ENCODE measurements around the gene TNFRSF25. TPM values are rescaled to one million over a fixed set of nuclear protein-coding genes. Genes with fewer than 3 reads are reported as not detected.

TNFRSF25 gene
- total RNA-seq, 4 donors from 2014 or later: 1.0 to 4.2 (median 2.7) TPM

DNA sequence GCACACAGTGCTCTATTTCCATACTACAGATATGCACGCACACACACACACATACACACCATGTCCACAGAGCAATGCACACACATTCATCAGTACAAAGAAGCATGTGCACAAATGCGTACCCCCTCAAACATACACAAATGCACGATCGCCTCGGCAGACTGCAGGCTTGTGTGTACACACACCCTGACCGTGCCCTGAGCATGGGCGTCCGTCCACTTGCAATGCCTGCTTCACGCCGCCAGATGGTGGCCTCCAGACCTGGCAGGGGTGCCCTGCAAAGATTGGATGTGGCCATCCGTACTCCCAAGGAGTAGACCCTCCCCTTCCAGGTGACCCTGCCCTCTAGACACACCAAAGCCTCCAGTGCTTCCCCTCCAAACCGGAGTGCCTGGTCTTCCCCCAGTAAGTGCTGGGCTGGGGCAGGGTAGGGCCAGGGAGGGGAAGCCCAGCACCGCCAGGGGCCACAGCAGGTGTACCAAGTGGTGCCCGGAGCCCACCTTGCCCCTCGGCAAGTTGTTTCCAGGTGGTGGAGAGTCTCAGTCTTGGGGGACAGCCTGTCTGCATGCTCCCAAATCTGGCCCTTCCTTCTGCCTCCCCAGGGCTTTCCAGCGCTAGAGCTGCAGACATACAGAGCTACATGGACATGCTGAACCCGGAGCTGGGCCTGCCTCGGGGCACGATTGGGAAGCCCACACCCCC, 20.8 kb downstream of the TNFRSF25 start:
- in situ Hi-C loops (cut with MboI; ENCODE audit: low sequenced_read_pairs in 4 of 4) (no loop called here), intact Hi-C loops (cut with DNase I; ENCODE audit: low total_unique reads) (no loop called here)
- Histone ChIP-seq H3K4me3 (no peak overlapping the region), H3K27me3 (peaks cover 45 to 58% (median 51%) of the 10 kb centered on the region in 3 donors), H3K9me3 (no peaks in the 10 kb centered on the region), H3K4me1 (peaks cover 0 to 5% of the 10 kb centered on the region in 2 donors), H3K27ac (no peak overlapping the region), H3K36me3 (no peaks in the 10 kb centered on the region)
- TF ChIP-seq POLR2A (IDR thresholded peaks at IDR 0.05) (no peak), CTCF (IDR thresholded peaks at IDR 0.05 in 4 of 5, conservative IDR thresholded peaks at IDR 0.05 in 1 of 5) (peak in 2 of 5 experiments; percentile 13 to 21)
- no peak for DNase-seq
- ATAC-seq: no peak

DNA sequence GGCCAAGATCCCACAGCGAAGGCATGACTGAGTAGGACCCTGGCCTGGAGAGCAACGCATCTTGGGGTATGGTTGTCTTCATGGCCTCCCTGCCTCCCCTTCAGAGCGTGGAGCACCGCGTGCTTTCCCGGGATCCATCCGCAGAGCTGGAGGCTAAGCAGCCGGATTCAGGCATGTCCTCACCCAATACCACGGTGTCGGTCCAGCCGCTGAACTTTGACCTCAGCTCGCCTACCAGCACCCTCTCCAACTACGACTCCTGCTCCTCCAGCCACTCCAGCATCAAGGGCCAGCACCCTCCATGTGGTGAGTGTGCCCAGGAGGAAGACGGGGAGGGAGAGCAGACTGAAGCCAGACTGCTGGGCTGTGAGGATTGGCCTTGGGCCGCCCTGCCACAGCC, 21.6 kb downstream of the TNFRSF25 start:
- no peak for ATAC-seq
- intact Hi-C loops (cut with DNase I; ENCODE audit: low total_unique reads): no loop called here
- no peaks in the 10 kb centered on the region for H3K9me3 ChIP-seq
- DNase-seq: no peak
- no peak overlapping the region for H3K4me3 ChIP-seq
- in situ Hi-C loops (cut with MboI; ENCODE audit: low sequenced_read_pairs in 4 of 4): no loop called here
- peaks cover 42 to 58% (median 51%) of the 10 kb centered on the region in 3 donors for H3K27me3 ChIP-seq
- no peak overlapping the region for H3K27ac ChIP-seq
- H3K4me1 ChIP-seq: peaks cover 0 to 5% of the 10 kb centered on the region in 2 donors
- no peak for TF ChIP-seq POLR2A (IDR thresholded peaks at IDR 0.05)
- no peak for TF ChIP-seq CTCF (IDR thresholded peaks at IDR 0.05 in 4 of 5, conservative IDR thresholded peaks at IDR 0.05 in 1 of 5)
- H3K36me3 ChIP-seq: no peaks in the 10 kb centered on the region

DNA sequence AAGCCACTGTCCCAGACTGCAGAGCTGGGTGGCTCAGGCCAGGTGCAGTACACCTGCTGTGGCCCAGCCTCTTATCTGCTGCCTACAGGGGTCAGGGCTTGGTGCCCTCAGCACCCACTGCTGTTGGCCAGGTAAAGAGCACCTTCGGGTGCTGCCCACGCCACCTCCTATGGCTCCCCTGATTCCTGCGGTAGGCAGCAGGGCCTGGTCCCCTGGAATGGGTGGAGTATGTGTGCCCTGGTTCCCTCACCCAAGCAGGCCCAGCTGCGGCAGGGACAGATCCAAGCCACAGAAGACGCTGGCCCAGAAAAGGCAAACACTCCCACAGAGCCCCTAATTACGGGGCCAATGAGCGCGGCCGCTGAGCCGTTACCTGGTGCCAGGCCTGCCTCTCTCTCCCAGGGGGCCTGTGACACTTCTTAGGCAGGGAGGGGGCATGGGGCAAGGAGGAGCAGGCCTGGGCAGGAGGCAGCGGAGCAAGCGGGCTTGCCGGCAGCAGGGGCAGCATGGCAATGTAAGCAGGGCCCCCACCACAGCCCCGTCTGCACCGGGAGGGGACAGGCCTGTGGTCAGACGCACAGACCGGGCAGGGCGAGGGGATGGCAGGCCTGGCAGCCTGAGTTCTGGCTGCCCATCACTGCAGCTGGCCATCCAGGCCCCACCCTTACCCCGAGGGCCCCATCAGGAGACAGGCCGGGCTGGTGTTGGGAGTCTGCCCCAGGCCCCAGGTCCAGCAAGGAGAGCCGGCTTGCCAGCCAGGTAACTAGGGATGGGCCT, 22.4 kb downstream of the TNFRSF25 start:
- ATAC-seq (no peak), DNase-seq (no peak)
- no peaks in the 10 kb centered on the region for H3K9me3 ChIP-seq
- H3K27me3 ChIP-seq: peaks cover 42 to 57% (median 47%) of the 10 kb centered on the region in 3 donors
- no peak overlapping the region for H3K4me3 ChIP-seq
- peaks cover 0 to 5% of the 10 kb centered on the region in 2 donors for H3K4me1 ChIP-seq
- TF ChIP-seq POLR2A (IDR thresholded peaks at IDR 0.05): no peak
- no peak for TF ChIP-seq CTCF (IDR thresholded peaks at IDR 0.05 in 4 of 5, conservative IDR thresholded peaks at IDR 0.05 in 1 of 5)
- intact Hi-C loops (cut with DNase I; ENCODE audit: low total_unique reads) (no loop called here), in situ Hi-C loops (cut with MboI; ENCODE audit: low sequenced_read_pairs in 4 of 4) (no loop called here)
- no peaks in the 10 kb centered on the region for H3K36me3 ChIP-seq
- H3K27ac ChIP-seq: no peak overlapping the region

DNA sequence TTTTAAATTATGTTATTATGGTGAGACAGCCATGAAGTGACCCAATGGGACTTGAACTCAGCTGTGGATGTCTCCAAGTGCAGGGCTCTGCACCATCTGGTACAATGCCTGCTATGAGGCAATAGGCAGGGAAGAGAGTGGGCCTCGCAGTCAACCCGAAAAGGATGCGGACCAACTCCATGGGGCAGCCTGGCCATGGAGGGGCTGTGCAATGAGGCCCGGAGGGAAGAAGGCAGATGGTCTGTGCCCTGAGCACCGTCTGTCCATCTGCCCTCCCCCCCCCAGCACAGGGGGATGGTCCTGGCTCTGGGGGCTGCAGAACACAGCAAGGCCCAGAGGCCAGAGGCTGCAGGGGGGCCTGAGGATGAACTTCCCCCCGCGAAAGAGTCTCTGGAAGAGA, 24.4 kb downstream of the TNFRSF25 start:
- H3K9me3 ChIP-seq: no peaks in the 10 kb centered on the region
- DNase-seq (no peak), ATAC-seq (no peak)
- intact Hi-C loops (cut with DNase I; ENCODE audit: low total_unique reads): no loop called here
- no peaks in the 10 kb centered on the region for H3K36me3 ChIP-seq
- in situ Hi-C loops (cut with MboI; ENCODE audit: low sequenced_read_pairs in 4 of 4): no loop called here
- H3K4me1 ChIP-seq: no peaks in the 10 kb centered on the region
- TF ChIP-seq POLR2A (IDR thresholded peaks at IDR 0.05) (no peak), CTCF (IDR thresholded peaks at IDR 0.05 in 4 of 5, conservative IDR thresholded peaks at IDR 0.05 in 1 of 5) (no peak)
- H3K27ac ChIP-seq: no peak overlapping the region
- peaks cover 28 to 50% (median 46%) of the 10 kb centered on the region in 3 donors for H3K27me3 ChIP-seq
- H3K4me3 ChIP-seq: no peak overlapping the region

All from gastrocnemius medialis (tissue), 4 donors.